ENCODE measurements around the gene SLC23A3. TPM values are rescaled to one million over a fixed set of nuclear protein-coding genes. Genes with fewer than 3 reads are reported as not detected.

Gene SLC23A3
- total and polyA plus RNA-seq, 3 donors from 2014 or later = 0.39 to 0.56 (median 0.42) TPM

DNA sequence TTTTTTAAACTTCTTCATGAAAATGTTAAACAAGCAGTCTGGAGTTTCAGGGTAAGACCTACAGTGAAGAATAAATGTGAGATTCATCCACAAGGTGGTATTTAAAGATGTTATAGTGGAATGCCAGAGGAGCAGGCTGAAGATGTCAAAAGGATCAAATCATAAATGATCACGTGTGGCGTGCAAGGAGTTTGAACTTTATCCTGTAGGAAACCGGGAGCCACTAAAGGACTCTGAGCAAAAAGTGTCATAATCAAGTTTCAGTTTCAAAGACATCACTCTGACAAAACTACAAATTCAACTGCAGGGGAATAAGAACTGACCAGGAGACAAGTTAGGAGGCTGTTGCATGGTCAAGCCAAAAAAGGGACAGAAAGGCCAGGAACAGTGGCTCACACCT, 29.1 kb downstream of the SLC23A3 start:
- DNase-seq = no peak
- WGBS, 2 donors = 93 to 95% methylated on average over 3 of the region's 3 CpGs
- Histone ChIP-seq H3K9me3 (no peaks in the 10 kb centered on the region), H3K4me3 (no peak overlapping the region), H3K4me1 (no peaks in the 10 kb centered on the region), H3K27ac (no peak overlapping the region), H3K36me3 (ENCODE audit: low read depth, missing control alignments) (no peaks in the 10 kb centered on the region), H3K27me3 (no peaks in the 10 kb centered on the region)
- TF ChIP-seq POLR2A (IDR thresholded peaks at IDR 0.05) = no peak
- intact Hi-C loops (cut with DNase I; ENCODE audit: low total_unique reads) = no loop called here

DNA sequence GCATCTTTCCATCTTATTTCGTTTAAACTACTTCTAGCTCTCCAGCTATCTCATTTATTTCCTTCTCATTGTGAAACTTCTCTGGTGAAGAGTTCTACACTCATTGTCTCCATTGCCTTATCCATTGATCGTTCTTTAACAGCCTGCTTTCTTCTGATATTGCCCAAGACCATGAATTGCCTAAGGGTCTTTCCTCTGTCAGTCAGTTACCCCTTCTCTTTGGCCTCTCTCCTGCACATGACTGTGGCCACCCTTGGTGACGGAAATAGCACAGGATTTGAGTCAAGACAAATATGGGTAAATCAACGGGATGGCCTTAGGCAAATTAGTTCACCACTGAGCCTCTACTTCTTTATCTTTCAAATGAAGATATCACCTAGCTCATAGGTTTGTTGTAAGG, 35.9 kb downstream of the SLC23A3 start:
- 92 to 98% methylated on average over 4 of the region's 4 CpGs for WGBS, 2 donors

DNA sequence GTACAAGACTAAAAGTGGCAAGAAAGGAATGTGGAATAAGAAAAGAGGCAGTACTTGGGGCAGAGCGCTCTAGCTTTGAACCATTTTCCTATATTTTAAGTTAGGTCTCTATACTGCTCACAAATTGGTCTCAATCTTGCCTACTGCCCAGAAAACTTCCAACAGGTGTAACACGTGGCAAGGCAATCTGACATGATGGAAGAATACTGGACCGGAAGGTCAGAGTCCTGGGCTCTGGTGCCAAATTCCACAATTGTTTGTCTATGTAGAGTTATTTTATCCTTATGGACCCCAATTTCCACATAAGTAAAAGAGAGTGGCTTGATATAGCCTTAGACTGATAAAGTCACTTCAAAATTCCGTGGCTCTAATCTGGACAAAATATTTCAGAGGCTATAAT, 38.1 kb downstream of the SLC23A3 start:
- Histone ChIP-seq H3K4me1 (peaks cover under 1% of the 10 kb centered on the region), H3K27me3 (no peaks in the 10 kb centered on the region), H3K9me3 (no peaks in the 10 kb centered on the region), H3K4me3 (no peak overlapping the region), H3K27ac (no peak overlapping the region), H3K36me3 (ENCODE audit: low read depth, missing control alignments) (no peaks in the 10 kb centered on the region)
- 88 to 94% methylated on average over 4 of the region's 4 CpGs for WGBS, 2 donors
- no peak for TF ChIP-seq POLR2A (IDR thresholded peaks at IDR 0.05)
- TF ChIP-seq, protein P1, sequence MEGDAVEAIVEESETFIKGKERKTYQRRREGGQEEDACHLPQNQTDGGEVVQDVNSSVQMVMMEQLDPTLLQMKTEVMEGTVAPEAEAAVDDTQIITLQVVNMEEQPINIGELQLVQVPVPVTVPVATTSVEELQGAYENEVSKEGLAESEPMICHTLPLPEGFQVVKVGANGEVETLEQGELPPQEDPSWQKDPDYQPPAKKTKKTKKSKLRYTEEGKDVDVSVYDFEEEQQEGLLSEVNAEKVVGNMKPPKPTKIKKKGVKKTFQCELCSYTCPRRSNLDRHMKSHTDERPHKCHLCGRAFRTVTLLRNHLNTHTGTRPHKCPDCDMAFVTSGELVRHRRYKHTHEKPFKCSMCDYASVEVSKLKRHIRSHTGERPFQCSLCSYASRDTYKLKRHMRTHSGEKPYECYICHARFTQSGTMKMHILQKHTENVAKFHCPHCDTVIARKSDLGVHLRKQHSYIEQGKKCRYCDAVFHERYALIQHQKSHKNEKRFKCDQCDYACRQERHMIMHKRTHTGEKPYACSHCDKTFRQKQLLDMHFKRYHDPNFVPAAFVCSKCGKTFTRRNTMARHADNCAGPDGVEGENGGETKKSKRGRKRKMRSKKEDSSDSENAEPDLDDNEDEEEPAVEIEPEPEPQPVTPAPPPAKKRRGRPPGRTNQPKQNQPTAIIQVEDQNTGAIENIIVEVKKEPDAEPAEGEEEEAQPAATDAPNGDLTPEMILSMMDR (IDR thresholded peaks at IDR 0.05) = no peak
- no peak for DNase-seq
- intact Hi-C loops (cut with DNase I; ENCODE audit: low total_unique reads) = no loop called here

More for the DNA sequence above, 35.9 kb downstream of the SLC23A3 start:
- DNase-seq = no peak
- Histone ChIP-seq H3K36me3 (ENCODE audit: low read depth, missing control alignments) (no peaks in the 10 kb centered on the region), H3K27me3 (no peaks in the 10 kb centered on the region), H3K9me3 (no peaks in the 10 kb centered on the region), H3K4me3 (no peak overlapping the region), H3K27ac (no peak overlapping the region), H3K4me1 (no peaks in the 10 kb centered on the region)
- intact Hi-C loops (cut with DNase I; ENCODE audit: low total_unique reads) = no loop called here
- TF ChIP-seq POLR2A (IDR thresholded peaks at IDR 0.05) = no peak
- TF ChIP-seq, protein P1 (IDR thresholded peaks at IDR 0.05) = no peak

DNA sequence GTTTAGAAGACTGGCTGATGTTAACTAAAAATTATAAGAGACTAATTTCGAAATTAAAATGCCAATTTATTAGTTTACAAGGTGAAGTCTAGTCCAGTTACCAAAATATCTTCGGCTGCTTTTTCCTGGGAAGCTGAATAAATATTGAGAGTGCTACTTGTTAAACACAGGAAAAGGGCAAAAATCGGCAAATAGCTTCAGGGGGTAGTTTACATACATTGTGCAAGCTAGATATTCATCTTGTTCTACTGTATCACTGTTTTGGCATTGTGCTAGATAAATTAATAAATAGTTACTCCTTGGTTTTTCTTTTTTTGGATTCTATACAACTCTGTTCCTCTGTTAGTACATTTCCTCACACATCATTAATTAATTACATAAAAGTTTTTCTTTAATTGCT, 38.5 kb downstream of the SLC23A3 start:
- DNase-seq = no peak
- no peak overlapping the region for H3K4me3 ChIP-seq
- no peak overlapping the region for H3K27ac ChIP-seq
- H3K36me3 ChIP-seq (ENCODE audit: low read depth, missing control alignments) = no peaks in the 10 kb centered on the region
- WGBS, 2 donors = 90 to 93% methylated on average over 3 of the region's 3 CpGs
- no peaks in the 10 kb centered on the region for H3K27me3 ChIP-seq
- no peaks in the 10 kb centered on the region for H3K9me3 ChIP-seq
- TF ChIP-seq, protein P1 (IDR thresholded peaks at IDR 0.05) = no peak
- no peak for TF ChIP-seq POLR2A (IDR thresholded peaks at IDR 0.05)
- intact Hi-C loops (cut with DNase I; ENCODE audit: low total_unique reads) = no loop called here
- peaks cover 3% of the 10 kb centered on the region for H3K4me1 ChIP-seq

DNA sequence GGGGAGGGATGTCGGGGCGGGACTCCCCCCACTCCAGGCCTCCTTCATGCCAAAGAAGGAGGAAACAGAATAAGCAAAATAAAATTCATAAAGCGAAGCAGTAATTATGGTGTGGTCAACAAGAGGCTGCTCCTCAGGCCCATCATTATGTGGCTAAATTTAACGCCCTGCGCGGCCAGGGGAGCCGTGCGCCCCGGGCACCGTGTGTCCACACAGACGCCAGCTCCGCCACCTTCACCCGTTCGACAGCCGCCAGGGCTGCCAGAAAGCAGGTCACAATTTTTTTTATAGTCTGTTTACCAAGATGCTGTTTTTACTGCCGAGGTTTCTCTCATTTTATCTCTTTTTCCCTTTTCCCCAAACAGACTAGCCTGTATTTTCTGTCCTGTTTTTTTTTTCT, 40.2 kb downstream of the SLC23A3 start:
- WGBS, 2 donors = 87 to 88% methylated on average over 16 of the region's 16 CpGs
- no peaks in the 10 kb centered on the region for H3K27me3 ChIP-seq
- no peak for TF ChIP-seq POLR2A (IDR thresholded peaks at IDR 0.05)
- TF ChIP-seq, protein P1 (IDR thresholded peaks at IDR 0.05) = no peak
- H3K4me1 ChIP-seq = peaks cover 17% of the 10 kb centered on the region
- H3K9me3 ChIP-seq = no peaks in the 10 kb centered on the region
- H3K36me3 ChIP-seq (ENCODE audit: low read depth, missing control alignments) = no peaks in the 10 kb centered on the region
- no peak for DNase-seq
- no peak overlapping the region for H3K4me3 ChIP-seq
- H3K27ac ChIP-seq = no peak overlapping the region
- intact Hi-C loops (cut with DNase I; ENCODE audit: low total_unique reads) = no loop called here
